Gastroesophageal sphincter (tissue), 3 donors: ENCODE results near the gene TTLL4.

ENCODE experiments used
- POLR2AphosphoS5 ChIP-seq: sonication (generic); formaldehyde crosslinking; IDR thresholded peaks from one replicate; pipeline ENCODE4 v1.6.1; 2017; ENCODE audit warnings: antibody characterized with exemption
- TF ChIP-seq, protein P1 (sequence below), 4 experiments: fragments of 200-600 bp in 2 of 4; fragments of 450-650 bp in 2 of 4; sonication (generic) in 1 of 4; IDR thresholded peaks; one replicate each; pipeline ENCODE4 v1.5.1; 2017 to 2019; ENCODE audit warnings: antibody characterized with exemption in 4 of 4, mild to moderate bottlenecking in 2 of 4, moderate library complexity in 2 of 4

DNA sequence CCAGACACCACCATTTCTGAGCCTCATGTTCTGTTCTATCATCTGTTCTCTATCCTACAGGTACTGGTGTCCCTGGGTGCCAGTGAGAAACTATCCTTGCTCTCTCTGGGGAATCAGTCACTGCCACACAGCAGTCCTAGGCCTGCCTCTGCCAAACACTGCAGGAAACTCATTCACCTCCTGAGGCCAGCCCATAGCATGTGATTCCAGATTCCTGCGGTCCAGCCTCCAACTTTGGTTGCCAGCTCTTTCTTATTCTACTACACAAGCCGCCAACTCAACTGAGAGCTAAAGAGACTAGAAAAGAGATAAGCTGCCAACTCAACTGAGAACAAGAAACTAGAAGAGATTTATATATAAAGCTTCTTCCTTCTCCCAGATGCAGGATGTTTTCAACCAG lies 8.8 kb upstream of the TTLL4 start:
- TF ChIP-seq, protein P1, sequence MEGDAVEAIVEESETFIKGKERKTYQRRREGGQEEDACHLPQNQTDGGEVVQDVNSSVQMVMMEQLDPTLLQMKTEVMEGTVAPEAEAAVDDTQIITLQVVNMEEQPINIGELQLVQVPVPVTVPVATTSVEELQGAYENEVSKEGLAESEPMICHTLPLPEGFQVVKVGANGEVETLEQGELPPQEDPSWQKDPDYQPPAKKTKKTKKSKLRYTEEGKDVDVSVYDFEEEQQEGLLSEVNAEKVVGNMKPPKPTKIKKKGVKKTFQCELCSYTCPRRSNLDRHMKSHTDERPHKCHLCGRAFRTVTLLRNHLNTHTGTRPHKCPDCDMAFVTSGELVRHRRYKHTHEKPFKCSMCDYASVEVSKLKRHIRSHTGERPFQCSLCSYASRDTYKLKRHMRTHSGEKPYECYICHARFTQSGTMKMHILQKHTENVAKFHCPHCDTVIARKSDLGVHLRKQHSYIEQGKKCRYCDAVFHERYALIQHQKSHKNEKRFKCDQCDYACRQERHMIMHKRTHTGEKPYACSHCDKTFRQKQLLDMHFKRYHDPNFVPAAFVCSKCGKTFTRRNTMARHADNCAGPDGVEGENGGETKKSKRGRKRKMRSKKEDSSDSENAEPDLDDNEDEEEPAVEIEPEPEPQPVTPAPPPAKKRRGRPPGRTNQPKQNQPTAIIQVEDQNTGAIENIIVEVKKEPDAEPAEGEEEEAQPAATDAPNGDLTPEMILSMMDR (IDR thresholded peaks at IDR 0.05), result no peak
- TF ChIP-seq POLR2AphosphoS5, result no peak
